NB4 (cell line): ENCODE results near the gene AMBRA1.

ENCODE experiments used
- DNase-seq: peaks from one replicate; pipeline ENCODE4 v3.0.0; 2010; ENCODE audit warnings: low read depth
- H3K4me3 ChIP-seq: one replicate; pipeline ENCODE4 v1.5.1; 2011; ENCODE audit warnings: mild to moderate bottlenecking, low read depth, low read length, moderate library complexity
- CTCF ChIP-seq: IDR thresholded peaks from one replicate; pipeline ENCODE4 v1.5.1; 2012; ENCODE audit warnings: low read depth, low read length
- MYC ChIP-seq: IDR thresholded peaks from 2 replicates; pipeline ENCODE4 v1.6.1; 2011; ENCODE audit warnings: low read depth, low read length
- POLR2A ChIP-seq: IDR thresholded peaks from 2 replicates; pipeline ENCODE4 v1.6.1; 2011; ENCODE audit warnings: mild to moderate bottlenecking; ENCODE audit not compliant: insufficient read length; ENCODE audit errors: extremely low read depth
- TF ChIP-seq, protein P1 (sequence below): IDR thresholded peaks from 2 replicates; pipeline ENCODE4 v1.6.1; 2011; ENCODE audit warnings: low read depth, low read length

The AMBRA1 gene

GRCh38 chr11:46475051-46475925 is 118.5 kb downstream of the AMBRA1 start:
- no peak for TF ChIP-seq POLR2A
- TF ChIP-seq, protein P1, sequence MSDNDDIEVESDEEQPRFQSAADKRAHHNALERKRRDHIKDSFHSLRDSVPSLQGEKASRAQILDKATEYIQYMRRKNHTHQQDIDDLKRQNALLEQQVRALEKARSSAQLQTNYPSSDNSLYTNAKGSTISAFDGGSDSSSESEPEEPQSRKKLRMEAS: no peak
- TF ChIP-seq CTCF: no peak
- no peak for DNase-seq
- H3K4me3 ChIP-seq: no peak overlapping the region

DNA sequence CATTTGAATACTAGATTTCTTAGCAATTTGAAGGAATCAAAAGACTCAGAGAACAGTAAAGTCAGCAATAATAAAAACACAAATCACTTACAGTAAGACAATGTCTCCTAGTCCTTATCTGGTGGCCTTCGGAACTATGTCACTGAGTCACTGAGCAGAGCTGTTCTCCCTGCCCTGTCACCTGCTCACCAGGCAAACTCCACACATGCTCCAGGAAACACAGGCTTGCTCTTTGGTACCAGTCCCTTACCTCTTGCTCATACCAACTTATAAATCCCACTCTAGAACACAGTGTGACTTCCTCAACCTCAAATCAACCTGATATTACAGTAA is 121.2 kb downstream of the AMBRA1 start:
- TF ChIP-seq POLR2A (no peak), MYC (no peak), CTCF (no peak)
- TF ChIP-seq, protein P1: no peak
- DNase-seq: no peak
- no peak overlapping the region for H3K4me3 ChIP-seq

DNA sequence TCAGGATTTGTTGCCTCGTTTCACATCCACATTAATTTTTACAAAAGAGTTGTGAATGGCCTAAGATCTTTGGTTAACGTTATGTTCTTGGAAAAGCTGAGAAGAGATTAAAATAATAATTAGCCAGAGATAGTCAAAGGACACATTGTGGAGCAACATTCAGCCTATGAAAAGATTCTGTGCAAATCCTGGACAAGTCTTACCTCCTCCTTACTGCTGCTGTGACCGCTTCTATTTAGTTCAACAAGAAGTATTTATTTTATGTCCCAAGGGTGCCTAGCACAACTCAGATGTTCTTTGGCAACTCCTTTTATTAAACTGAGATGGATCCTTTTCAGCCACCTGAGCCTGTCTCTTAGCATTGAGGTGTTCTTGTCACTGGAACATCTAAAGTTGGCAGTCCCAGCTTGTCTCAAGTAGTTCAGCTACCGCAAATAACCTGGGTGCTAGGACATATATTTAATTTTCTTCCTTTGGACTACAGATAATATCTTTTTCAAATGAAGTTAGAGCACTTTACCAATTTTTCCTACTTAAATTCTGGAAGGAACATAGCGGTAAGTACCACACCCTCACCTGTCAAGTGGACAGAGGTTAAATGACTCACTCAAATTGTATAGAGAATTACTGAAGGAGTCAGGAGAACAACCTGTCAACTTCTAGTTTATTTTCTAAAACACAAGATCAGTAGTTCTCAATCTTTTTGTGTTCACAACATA is 121.7 kb downstream of the AMBRA1 start:
- H3K4me3 ChIP-seq: no peak overlapping the region
- DNase-seq: no peak
- TF ChIP-seq POLR2A (no peak), CTCF (no peak), MYC (no peak)
- TF ChIP-seq, protein P1: no peak

- TF ChIP-seq CTCF (no peak), POLR2A (no peak), MYC (no peak)
- TF ChIP-seq, protein P1: no peak
- DNase-seq: no peak
- no peak overlapping the region for H3K4me3 ChIP-seq
These were observed 123.9 kb downstream of the AMBRA1 start for GRCh38 chr11:46469926-46470325.

GRCh38 chr11:46465683-46466082 is 128.1 kb downstream of the AMBRA1 start:
- no peak overlapping the region for H3K4me3 ChIP-seq
- TF ChIP-seq CTCF (no peak), MYC (no peak), POLR2A (no peak)
- TF ChIP-seq, protein P1: no peak
- no peak for DNase-seq
